IPS-NIHi11 (cell line): ENCODE results near the gene EYS.
A peak's percentile ranks its signal among the peaks of the same experiment; 100 is the strongest.
"Not testable (repeated sequence)": the region's sequence is repeated elsewhere in the genome, so short reads cannot be mapped to it uniquely, and the experiment has no call there.

Experiments used
- DNase-seq: peaks from one replicate; pipeline ENCODE4 v3.0.0; 2012; ENCODE audit warnings: mixed read lengths, low spot score

Gene EYS

GRCh38 chr6:64041373-64041772, 1665.7 kb downstream of the EYS start:
- no peak for DNase-seq

GRCh38 chr6:64040113-64040512, 1666.9 kb downstream of the EYS start:
- no peak for DNase-seq

- no peak for DNase-seq
Measured at GRCh38 chr6:64037427-64037826, 1669.6 kb downstream of the EYS start.

- DNase-seq = no peak
Measured at GRCh38 chr6:64034910-64035655, 1671.9 kb downstream of the EYS start.

- no peak for DNase-seq
Measured at GRCh38 chr6:64034291-64034690, 1672.7 kb downstream of the EYS start.

- not testable (repeated sequence) for DNase-seq
Measured at GRCh38 chr6:64030950-64031618, 1675.9 kb downstream of the EYS start.

GRCh38 chr6:64023693-64024092, 1683.3 kb downstream of the EYS start:
- DNase-seq = no peak

- DNase-seq = no peak
Measured at GRCh38 chr6:64014595-64014994, 1692.4 kb downstream of the EYS start.

GRCh38 chr6:64013011-64013410, 1694.0 kb downstream of the EYS start:
- no peak for DNase-seq

GRCh38 chr6:64012351-64013001, 1694.5 kb downstream of the EYS start:
- peak; percentile 44 for DNase-seq

GRCh38 chr6:64010666-64011065, 1696.4 kb downstream of the EYS start:
- no peak for DNase-seq

- no peak for DNase-seq
Measured at GRCh38 chr6:64010010-64010409, 1697.0 kb downstream of the EYS start.

GRCh38 chr6:64006246-64006645, 1700.8 kb downstream of the EYS start:
- DNase-seq = no peak

GRCh38 chr6:64000818-64001491, 1706.1 kb downstream of the EYS start:
- DNase-seq = no peak

- no peak for DNase-seq
Measured at GRCh38 chr6:63999613-64000012, 1707.4 kb downstream of the EYS start.

GRCh38 chr6:63998991-63999390, 1708.0 kb downstream of the EYS start:
- DNase-seq = no peak

- DNase-seq = no peak
Measured at GRCh38 chr6:63997734-63998133, 1709.3 kb downstream of the EYS start.

- peak; percentile 6 for DNase-seq
Measured at GRCh38 chr6:63997221-63997620, 1709.8 kb downstream of the EYS start.

- DNase-seq = no peak
Measured at GRCh38 chr6:63985223-63985622, 1721.8 kb downstream of the EYS start.

GRCh38 chr6:63975699-63976098, 1731.3 kb downstream of the EYS start:
- no peak for DNase-seq

- DNase-seq = no peak
Measured at GRCh38 chr6:63968650-63969049, 1738.4 kb downstream of the EYS start.

- DNase-seq = peak; percentile 11
Measured at GRCh38 chr6:63964366-63964765, 1742.7 kb downstream of the EYS start.
